Measurements from ENCODE around the gene DDX1. TPM values are rescaled to one million over a fixed set of nuclear protein-coding genes. Genes with fewer than 3 reads are reported as not detected.

The DDX1 gene
- total and polyA plus RNA-seq, 2 donors from 2014 or later, result 84.0 to 90.0 TPM

GRCh38 chr2:15669375-15669910 is 77.8 kb downstream of the DDX1 start:
- H3K4me3 ChIP-seq (ENCODE audit: low read length in 3 of 3), result no peak overlapping the region
- peaks cover 8 to 17% (median 16%) of the 10 kb centered on the region in 3 donors for H3K4me1 ChIP-seq (ENCODE audit: control insufficient read depth in 2 of 3, insufficient read depth in 2 of 3, low read depth in 1 of 3, low read length in 3 of 3)
- no peak overlapping the region for H3K9ac ChIP-seq (ENCODE audit: low read length in 3 of 3)
- H3K27ac ChIP-seq (ENCODE audit: low read depth in 2 of 2, low read length in 2 of 2), result peak overlapping the region in 1 of 2 donors; percentile 30
- no peak for TF ChIP-seq CTCF (IDR thresholded peaks at IDR 0.05; ENCODE audit: borderline replicate concordance, extremely low read depth, insufficient read depth)
- no peaks in the 10 kb centered on the region for H3K36me3 ChIP-seq (ENCODE audit: control insufficient read depth in 2 of 3, insufficient read depth in 3 of 3, low read length in 3 of 3)
- intact Hi-C loops (cut with DNase I), result no loop called here
- FAIRE-seq, result no peak
- no peak for DNase-seq
- no peaks in the 10 kb centered on the region for H3K9me3 ChIP-seq (ENCODE audit: control insufficient read depth in 2 of 3, insufficient read depth in 1 of 3, low read length in 3 of 3)
- H3K27me3 ChIP-seq (ENCODE audit: control insufficient read depth, insufficient read depth, low read length), result no peaks in the 10 kb centered on the region

- H3K9ac ChIP-seq (ENCODE audit: low read length in 3 of 3), result no peak overlapping the region
- intact Hi-C loops (cut with DNase I), result no loop called here
- H3K4me1 ChIP-seq (ENCODE audit: control insufficient read depth in 2 of 3, insufficient read depth in 2 of 3, low read depth in 1 of 3, low read length in 3 of 3), result peaks cover 8 to 17% (median 16%) of the 10 kb centered on the region in 3 donors
- no peak overlapping the region for H3K4me3 ChIP-seq (ENCODE audit: low read length in 3 of 3)
- no peak for DNase-seq
- no peak for FAIRE-seq
- no peaks in the 10 kb centered on the region for H3K27me3 ChIP-seq (ENCODE audit: control insufficient read depth, insufficient read depth, low read length)
- TF ChIP-seq CTCF (IDR thresholded peaks at IDR 0.05; ENCODE audit: borderline replicate concordance, extremely low read depth, insufficient read depth), result no peak
- no peak overlapping the region for H3K27ac ChIP-seq (ENCODE audit: low read depth in 2 of 2, low read length in 2 of 2)
- H3K9me3 ChIP-seq (ENCODE audit: control insufficient read depth in 2 of 3, insufficient read depth in 1 of 3, low read length in 3 of 3), result no peaks in the 10 kb centered on the region
- H3K36me3 ChIP-seq (ENCODE audit: control insufficient read depth in 2 of 3, insufficient read depth in 3 of 3, low read length in 3 of 3), result no peaks in the 10 kb centered on the region
These were observed 78.8 kb downstream of the DDX1 start for GRCh38 chr2:15670469-15670868.

- Histone ChIP-seq H3K4me1 (ENCODE audit: control insufficient read depth in 2 of 3, insufficient read depth in 2 of 3, low read depth in 1 of 3, low read length in 3 of 3) (peaks cover 6 to 16% (median 15%) of the 10 kb centered on the region in 3 donors), H3K9ac (ENCODE audit: low read length in 3 of 3) (no peak overlapping the region), H3K27me3 (ENCODE audit: control insufficient read depth, insufficient read depth, low read length) (no peaks in the 10 kb centered on the region), H3K9me3 (ENCODE audit: control insufficient read depth in 2 of 3, insufficient read depth in 1 of 3, low read length in 3 of 3) (no peaks in the 10 kb centered on the region), H3K27ac (ENCODE audit: low read depth in 2 of 2, low read length in 2 of 2) (no peak overlapping the region), H3K4me3 (ENCODE audit: low read length in 3 of 3) (no peak overlapping the region), H3K36me3 (ENCODE audit: control insufficient read depth in 2 of 3, insufficient read depth in 3 of 3, low read length in 3 of 3) (no peaks in the 10 kb centered on the region)
- TF ChIP-seq CTCF (IDR thresholded peaks at IDR 0.05; ENCODE audit: borderline replicate concordance, extremely low read depth, insufficient read depth), result no peak
- no peak for DNase-seq
- intact Hi-C loops (cut with DNase I), result no loop called here
- FAIRE-seq, result no peak
These were observed 79.3 kb downstream of the DDX1 start for GRCh38 chr2:15670981-15671380.

- H3K9me3 ChIP-seq (ENCODE audit: control insufficient read depth in 2 of 3, insufficient read depth in 1 of 3, low read length in 3 of 3), result no peaks in the 10 kb centered on the region
- FAIRE-seq (no peak), DNase-seq (no peak)
- intact Hi-C loops (cut with DNase I), result no loop called here
- H3K27ac ChIP-seq (ENCODE audit: low read depth in 2 of 2, low read length in 2 of 2), result no peak overlapping the region
- H3K36me3 ChIP-seq (ENCODE audit: control insufficient read depth in 2 of 3, insufficient read depth in 3 of 3, low read length in 3 of 3), result no peaks in the 10 kb centered on the region
- H3K4me1 ChIP-seq (ENCODE audit: control insufficient read depth in 2 of 3, insufficient read depth in 2 of 3, low read depth in 1 of 3, low read length in 3 of 3), result peaks cover 6 to 16% (median 13%) of the 10 kb centered on the region in 3 donors
- no peaks in the 10 kb centered on the region for H3K27me3 ChIP-seq (ENCODE audit: control insufficient read depth, insufficient read depth, low read length)
- no peak for TF ChIP-seq CTCF (IDR thresholded peaks at IDR 0.05; ENCODE audit: borderline replicate concordance, extremely low read depth, insufficient read depth)
- no peak overlapping the region for H3K4me3 ChIP-seq (ENCODE audit: low read length in 3 of 3)
- H3K9ac ChIP-seq (ENCODE audit: low read length in 3 of 3), result no peak overlapping the region
These were observed 79.7 kb downstream of the DDX1 start for GRCh38 chr2:15671409-15671808.

Measured in kidney (tissue), 14 donors.